A549 treated with GW870086 at 1 μM for 4 hours (cell line): Measurements from ENCODE around the gene REPIN1. TPM values are rescaled to one million over a fixed set of nuclear protein-coding genes. Genes with fewer than 3 reads are reported as not detected.

Source experiments
- total RNA-seq: library from RNA; stranded (reverse); fragments of 200-300 nt; extraction: Qiagen RNA extraction; gene quantifications from 5 replicates; pipeline ENCODE4 v1.2.3, GENCODE V29; 2022; ENCODE audit warnings: low read depth

The REPIN1 gene
- total RNA-seq: 72.0 to 88.5 TPM (median 83.6 TPM) in 5 replicates

DNA sequence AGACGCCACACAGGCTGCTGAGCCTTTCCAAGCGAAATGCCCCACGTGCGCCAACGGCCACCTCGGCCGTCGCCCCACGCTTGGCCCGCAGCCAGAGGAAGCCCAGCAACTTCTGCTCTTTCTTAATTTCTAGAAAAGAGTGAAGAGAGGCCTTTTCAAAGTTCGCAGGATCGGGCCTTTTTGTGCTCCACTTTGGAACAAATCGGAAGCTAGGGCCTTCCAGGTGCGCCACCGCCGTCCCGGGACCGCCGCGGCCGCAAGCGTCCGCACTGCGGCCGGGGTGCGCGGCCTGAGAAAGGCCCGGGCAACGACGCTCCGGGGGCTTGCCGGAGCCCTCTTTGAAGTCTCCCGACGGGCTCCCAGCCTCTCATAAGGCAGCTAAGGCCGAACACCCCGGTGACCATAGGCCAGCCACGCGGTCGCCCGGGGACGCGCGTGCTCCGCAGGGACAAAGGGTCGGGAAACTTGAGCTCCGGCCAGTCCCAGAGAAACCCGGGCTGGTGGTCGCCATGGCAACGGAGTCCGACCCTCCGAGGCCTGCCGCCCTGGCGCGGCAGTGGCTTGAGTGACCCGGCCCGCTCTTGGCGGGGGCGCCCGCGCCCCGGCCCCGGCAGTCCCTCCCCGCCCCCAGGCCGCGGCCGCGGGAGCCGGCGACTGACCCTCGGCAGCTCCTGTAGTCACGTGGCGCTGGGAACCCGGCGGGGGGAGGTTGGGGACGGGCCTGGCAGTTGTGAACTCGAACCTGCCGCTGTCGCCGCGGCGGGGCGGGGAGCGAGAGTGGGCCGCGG, at the start of gene REPIN1:
Gene REPIN1 (plus strand): TSS at position 727 of the 788 bp plus-strand sequence. CDS start 890 bp downstream, outside the sequence.

GRCh38 chr7:150322833-150323681, 45.6 kb upstream of the REPIN1 start, which contains the start of the genes ACTR3C and LRRC61:
ACTR3C (minus strand) TSS chr7:150323545; CDS start chr7:150295296, 28,249 bp downstream.
LRRC61 (plus strand) TSS chr7:150323355; CDS start chr7:150336862, 13,507 bp downstream.

GRCh38 chr7:150341263-150342120, 27.1 kb upstream of the REPIN1 start, which contains the start of gene RARRES2:
RARRES2 (minus strand) TSS chr7:150341629; CDS start chr7:150340609, 1,020 bp downstream.

GRCh38 chr7:150378853-150379440, 10.3 kb downstream of the REPIN1 start, which contains the start of gene ZNF775:
ZNF775 (plus strand) TSS chr7:150379330; CDS start chr7:150388471, 9,141 bp downstream.

Other genes starting within 250 kb of the REPIN1 start
- 0.07 to 0.20 TPM in 2 of 5 replicates, not detected in the others for gene LRRC61, start 45.5 kb upstream of the REPIN1 start, total RNA-seq
- 0.36 TPM in 1 of 5 replicates, not detected in the others for gene ACTR3C, start 45.3 kb upstream of the REPIN1 start, total RNA-seq
- gene RARRES2, start 27.2 kb upstream of the REPIN1 start, total RNA-seq: not detected in 5 replicates
- 4.5 to 6.3 TPM (median 5.2 TPM) in 5 replicates for gene ZNF775, start 10.5 kb downstream of the REPIN1 start, total RNA-seq
- not detected in 5 replicates for gene GIMAP8, start 81.8 kb downstream of the REPIN1 start, total RNA-seq
- not detected in 5 replicates for gene GIMAP7, start 146.1 kb downstream of the REPIN1 start, total RNA-seq
- gene GIMAP4, start 198.6 kb downstream of the REPIN1 start, total RNA-seq: not detected in 5 replicates